Measurements from ENCODE around the gene BCAS2. TPM values are rescaled to one million over a fixed set of nuclear protein-coding genes. Genes with fewer than 3 reads are reported as not detected.

Gene BCAS2
- 26.3 to 31.4 TPM (median 30.4 TPM) in 5 replicates for total RNA-seq (2022; extraction: Qiagen RNA extraction; ENCODE audit: low read depth)

DNA sequence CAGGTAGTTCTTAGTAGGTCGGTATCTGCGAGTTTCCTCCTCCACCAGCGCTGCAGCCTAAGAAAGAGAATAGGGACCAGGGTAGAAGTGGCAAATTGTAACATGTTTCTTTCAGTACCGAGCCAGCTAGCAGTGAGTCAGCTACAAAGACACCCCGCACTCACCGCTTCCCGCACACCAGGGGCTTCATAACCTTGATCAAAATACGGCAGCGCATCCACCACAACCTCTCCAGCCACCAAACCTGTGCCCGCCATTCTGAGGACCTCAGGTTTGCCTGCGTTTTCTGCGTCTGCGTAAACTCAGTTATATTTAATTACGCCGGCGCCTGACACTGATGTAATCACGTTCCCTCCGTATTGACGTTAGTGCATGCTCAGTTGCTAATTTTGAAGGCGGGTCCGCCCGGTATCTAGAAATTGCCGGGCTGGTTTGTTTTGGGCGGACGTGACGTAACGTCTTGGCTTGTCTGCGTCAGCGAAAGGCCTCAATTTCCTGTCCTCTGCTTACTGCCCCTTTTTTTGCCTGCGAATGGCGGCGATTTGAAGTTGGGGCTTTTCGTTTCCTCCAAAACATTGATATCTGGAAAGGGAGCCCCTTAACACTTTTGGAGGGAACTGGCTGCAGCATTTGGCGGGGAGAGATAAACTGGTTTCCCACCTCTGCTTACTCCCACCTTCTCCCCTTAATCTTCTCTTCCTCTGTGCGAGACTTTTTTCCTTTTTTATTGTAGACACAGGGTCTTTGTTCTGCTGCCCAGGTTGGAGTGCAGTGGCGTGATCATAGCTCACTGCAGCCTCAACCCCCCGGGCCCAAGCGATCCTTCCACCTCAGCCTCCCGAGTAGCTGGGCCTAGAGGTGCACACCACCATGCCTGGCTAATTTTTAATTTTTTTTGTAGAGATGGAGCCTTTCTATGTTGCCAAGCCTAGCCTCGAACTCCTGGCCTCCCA is at the start of gene BCAS2:
BCAS2 (minus strand) TSS at position 281 of the 953 bp plus-strand sequence; CDS start at position 257, 24 bp downstream.

Other genes with a start within 250 kb of the BCAS2 start
- 10.7 to 16.9 TPM (median 15.2 TPM) in 5 replicates for gene TRIM33, start 70.4 kb downstream of the BCAS2 start, total RNA-seq (2022; extraction: Qiagen RNA extraction; ENCODE audit: low read depth)
- 0.28 to 0.72 TPM (median 0.41 TPM) in 5 replicates for gene DENND2C, start 88.4 kb upstream of the BCAS2 start, total RNA-seq (2022; extraction: Qiagen RNA extraction; ENCODE audit: low read depth)
- gene AMPD1, start 113.9 kb upstream of the BCAS2 start, total RNA-seq (2022; extraction: Qiagen RNA extraction; ENCODE audit: low read depth): not detected in 5 replicates
- gene NRAS, start 135.2 kb upstream of the BCAS2 start, total RNA-seq (2022; extraction: Qiagen RNA extraction; ENCODE audit: low read depth): 27.3 to 37.2 TPM (median 31.9 TPM) in 5 replicates
- 128 to 163 TPM (median 146 TPM) in 5 replicates for gene CSDE1, start 176.4 kb upstream of the BCAS2 start, total RNA-seq (2022; extraction: Qiagen RNA extraction; ENCODE audit: low read depth)
- gene SIKE1, start 199.1 kb upstream of the BCAS2 start, total RNA-seq (2022; extraction: Qiagen RNA extraction; ENCODE audit: low read depth): 15.5 to 21.7 TPM (median 18.2 TPM) in 5 replicates

Measured in A549 treated with DMSO at 1 μM for 4 hours (cell line).